ENCODE data around the gene ADAMTS18.

- no peak for TF ChIP-seq CTCF (IDR thresholded peaks at IDR 0.05)
- no peak for TF ChIP-seq POLR2A (IDR thresholded peaks at IDR 0.05)
These were observed 127.2 kb downstream of the ADAMTS18 start for GRCh38 chr16:77307426-77308162.
